HepG2 (cell line): Measurements from ENCODE around the gene S1PR5. TPM values are rescaled to one million over a fixed set of nuclear protein-coding genes. Genes with fewer than 3 reads are reported as not detected.

ENCODE experiments used
- AHR ChIP-seq: IDR thresholded peaks from 2 replicates; pipeline ENCODE4 v1.6.1; 2018; ENCODE audit warnings: missing genetic modification reagents, missing compliant biosample characterization
- HNRNPH1 ChIP-seq: fragments of 200-400 bp; formaldehyde crosslinking; optimal IDR thresholded peaks from 2 replicates; pipeline ENCODE3; 2017; ENCODE audit warnings: mild to moderate bottlenecking, low read depth, low read length
- KMT2A ChIP-seq: sonication (generic); formaldehyde crosslinking; IDR thresholded peaks from 2 replicates; pipeline ENCODE4 v1.4.0; 2020; ENCODE audit warnings: missing genetic modification reagents
- ONECUT2 ChIP-seq: sonication (generic); formaldehyde crosslinking; IDR thresholded peaks from 2 replicates; pipeline ENCODE4 v1.4.0; 2020; ENCODE audit warnings: missing genetic modification reagents
- ZKSCAN1 ChIP-seq: fragments of 150-350 bp; IDR thresholded peaks from 2 replicates; pipeline ENCODE4 v1.6.1; 2014; ENCODE audit warnings: low read length
- ZNF775 ChIP-seq: sonication (generic); formaldehyde crosslinking; IDR thresholded peaks from 2 replicates; pipeline ENCODE4 v1.4.0; 2020; ENCODE audit warnings: missing genetic modification reagents, mild to moderate bottlenecking, moderate library complexity, borderline replicate concordance
- polyA plus RNA-seq, 8 experiments: library from polyadenylated mRNA; depleted of rRNA in 3 of 8; stranded (reverse) in 7 of 8; unstranded in 1 of 8; fragments of >200 nt; fragmentation: Illumina TruSeq in 4 of 8; extraction: Trizol in 4 of 8; gene quantifications; 2 replicates each; pipeline versions ENCODE4 v1.2.1 to v1.2.3, GENCODE V29; 2011 to 2016; ENCODE audit warnings: low read depth in 4 of 8, missing spikeins in 1 of 8, mixed read lengths in 1 of 8; ENCODE audit not compliant: insufficient read depth in 1 of 8
- total RNA-seq, 5 experiments: library from RNA; depleted of rRNA; stranded (reverse); fragments of >200 nt; fragmentation: Illumina TruSeq; extraction: Trizol; gene quantifications; 2 replicates each; pipeline ENCODE4 v1.2.3, GENCODE V29; 2016; ENCODE audit warnings: low read depth in 1 of 5
- TF ChIP-seq, protein P1 (sequence below): sonication (generic); formaldehyde crosslinking; IDR thresholded peaks from 2 replicates; pipeline ENCODE4 v1.4.0; 2020; ENCODE audit warnings: missing genetic modification reagents, mild to moderate bottlenecking, borderline replicate concordance
- TF ChIP-seq, protein P2 (sequence below): sonication (generic); formaldehyde crosslinking; IDR thresholded peaks from 2 replicates; pipeline ENCODE4 v1.4.0; 2020; ENCODE audit warnings: missing genetic modification reagents, borderline replicate concordance
- TF ChIP-seq, protein P3 (sequence below), 2 experiments: sonication (generic) in 1 of 2; formaldehyde crosslinking in 1 of 2; IDR thresholded peaks; 2 replicates each; pipeline versions ENCODE4 v1.6.1 to v1.9.0; 2014 to 2022; ENCODE audit warnings: antibody characterized with exemption in 1 of 2, borderline replicate concordance in 1 of 2, inconsistent platforms in 1 of 2, low read depth in 1 of 2, missing genetic modification reagents in 1 of 2
- TF ChIP-seq, protein P4 (sequence below): sonication (generic); formaldehyde crosslinking; IDR thresholded peaks from 2 replicates; pipeline ENCODE4 v1.4.0; 2020; ENCODE audit warnings: missing genetic modification reagents
- TF ChIP-seq, protein P5 (sequence below): sonication (generic); formaldehyde crosslinking; IDR thresholded peaks from 2 replicates; pipeline ENCODE4 v1.4.0; 2020; ENCODE audit warnings: mild to moderate bottlenecking, low read depth, missing genetic modification reagents
- TF ChIP-seq, protein P6 (sequence below): sonication (generic); formaldehyde crosslinking; IDR thresholded peaks from 2 replicates; pipeline ENCODE4 v1.8.1; 2023; ENCODE audit warnings: mild to moderate bottlenecking, inconsistent platforms, moderate library complexity, missing genetic modification reagents, borderline replicate concordance

The S1PR5 gene
- total and polyA plus RNA-seq, 2 of the 13 experiments (the other 11 are each of a cell fraction or from before 2014, with no cell fraction given) = 0.04 TPM; not detected in 1

DNA sequence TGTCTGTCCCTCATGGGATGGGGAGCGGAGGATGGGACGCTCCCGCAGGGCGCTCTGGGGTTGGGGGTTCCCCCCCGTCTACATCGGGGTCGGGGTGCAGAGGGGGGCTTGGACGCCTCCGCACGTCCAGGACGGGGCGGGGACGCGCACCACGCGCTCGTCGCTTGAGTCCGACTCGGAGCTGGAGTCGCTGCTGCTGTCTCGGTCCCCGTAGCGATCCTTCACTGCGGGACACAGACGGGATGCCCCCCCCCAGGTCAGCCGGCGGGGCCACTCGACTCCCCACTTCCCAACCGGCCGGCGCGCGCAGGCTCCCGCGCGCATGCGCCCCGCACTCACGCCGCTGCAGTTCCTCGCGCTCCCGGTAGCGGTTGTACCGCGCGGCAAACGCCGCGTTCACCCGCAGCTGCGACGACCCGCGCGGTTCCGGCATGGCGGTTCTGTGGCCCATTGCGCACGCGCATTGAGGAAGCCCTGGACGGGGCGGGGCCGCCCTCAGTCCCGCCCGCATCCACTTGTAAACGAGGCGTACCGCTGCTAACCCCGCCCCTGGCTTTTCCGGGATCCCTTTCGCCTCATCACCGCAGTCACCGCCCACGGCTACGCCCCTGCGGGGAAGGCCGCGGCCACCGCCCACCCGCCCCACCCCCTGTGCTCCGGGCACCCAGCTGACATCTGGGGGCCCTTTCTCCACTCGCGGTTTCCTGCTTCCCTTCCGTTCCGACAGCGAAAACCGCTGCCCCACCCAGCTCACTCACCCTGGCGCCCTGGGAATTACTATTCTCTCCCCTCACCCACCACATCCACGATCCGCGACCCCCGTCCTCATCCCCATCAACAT is 48.5 kb upstream of the S1PR5 start, which contains the start of gene KRI1 (continued):
- TF ChIP-seq HNRNPH1 (no peak), KMT2A (CRISPR knock-in tag) (peak; percentile 81; the same call in 1 of the 2 replicates), ZKSCAN1 (no peak), AHR (CRISPR knock-in tag) (peak; percentile 86; the same call in 1 of the 2 replicates), ONECUT2 (no peak; the same call in none of the 2 replicates), ZNF775 (CRISPR knock-in tag) (no peak)
- TF ChIP-seq, protein P1, sequence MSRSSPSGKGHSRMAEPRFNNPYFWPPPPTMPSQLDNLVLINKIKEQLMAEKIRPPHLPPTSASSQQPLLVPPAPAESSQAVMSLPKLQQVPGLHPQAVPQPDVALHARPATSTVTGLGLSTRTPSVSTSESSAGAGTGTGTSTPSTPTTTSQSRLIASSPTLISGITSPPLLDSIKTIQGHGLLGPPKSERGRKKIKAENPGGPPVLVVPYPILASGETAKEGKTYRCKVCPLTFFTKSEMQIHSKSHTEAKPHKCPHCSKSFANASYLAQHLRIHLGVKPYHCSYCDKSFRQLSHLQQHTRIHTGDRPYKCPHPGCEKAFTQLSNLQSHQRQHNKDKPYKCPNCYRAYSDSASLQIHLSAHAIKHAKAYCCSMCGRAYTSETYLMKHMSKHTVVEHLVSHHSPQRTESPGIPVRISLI = 0 out of 2 replicates have a peak, but pooled peaks have one; percentile 42
- TF ChIP-seq, protein P2, sequence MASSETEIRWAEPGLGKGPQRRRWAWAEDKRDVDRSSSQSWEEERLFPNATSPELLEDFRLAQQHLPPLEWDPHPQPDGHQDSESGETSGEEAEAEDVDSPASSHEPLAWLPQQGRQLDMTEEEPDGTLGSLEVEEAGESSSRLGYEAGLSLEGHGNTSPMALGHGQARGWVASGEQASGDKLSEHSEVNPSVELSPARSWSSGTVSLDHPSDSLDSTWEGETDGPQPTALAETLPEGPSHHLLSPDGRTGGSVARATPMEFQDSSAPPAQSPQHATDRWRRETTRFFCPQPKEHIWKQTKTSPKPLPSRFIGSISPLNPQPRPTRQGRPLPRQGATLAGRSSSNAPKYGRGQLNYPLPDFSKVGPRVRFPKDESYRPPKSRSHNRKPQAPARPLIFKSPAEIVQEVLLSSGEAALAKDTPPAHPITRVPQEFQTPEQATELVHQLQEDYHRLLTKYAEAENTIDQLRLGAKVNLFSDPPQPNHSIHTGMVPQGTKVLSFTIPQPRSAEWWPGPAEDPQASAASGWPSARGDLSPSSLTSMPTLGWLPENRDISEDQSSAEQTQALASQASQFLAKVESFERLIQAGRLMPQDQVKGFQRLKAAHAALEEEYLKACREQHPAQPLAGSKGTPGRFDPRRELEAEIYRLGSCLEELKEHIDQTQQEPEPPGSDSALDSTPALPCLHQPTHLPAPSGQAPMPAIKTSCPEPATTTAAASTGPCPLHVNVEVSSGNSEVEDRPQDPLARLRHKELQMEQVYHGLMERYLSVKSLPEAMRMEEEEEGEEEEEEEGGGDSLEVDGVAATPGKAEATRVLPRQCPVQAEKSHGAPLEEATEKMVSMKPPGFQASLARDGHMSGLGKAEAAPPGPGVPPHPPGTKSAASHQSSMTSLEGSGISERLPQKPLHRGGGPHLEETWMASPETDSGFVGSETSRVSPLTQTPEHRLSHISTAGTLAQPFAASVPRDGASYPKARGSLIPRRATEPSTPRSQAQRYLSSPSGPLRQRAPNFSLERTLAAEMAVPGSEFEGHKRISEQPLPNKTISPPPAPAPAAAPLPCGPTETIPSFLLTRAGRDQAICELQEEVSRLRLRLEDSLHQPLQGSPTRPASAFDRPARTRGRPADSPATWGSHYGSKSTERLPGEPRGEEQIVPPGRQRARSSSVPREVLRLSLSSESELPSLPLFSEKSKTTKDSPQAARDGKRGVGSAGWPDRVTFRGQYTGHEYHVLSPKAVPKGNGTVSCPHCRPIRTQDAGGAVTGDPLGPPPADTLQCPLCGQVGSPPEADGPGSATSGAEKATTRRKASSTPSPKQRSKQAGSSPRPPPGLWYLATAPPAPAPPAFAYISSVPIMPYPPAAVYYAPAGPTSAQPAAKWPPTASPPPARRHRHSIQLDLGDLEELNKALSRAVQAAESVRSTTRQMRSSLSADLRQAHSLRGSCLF (CRISPR knock-in tag) = no peak
- TF ChIP-seq, protein P3, sequence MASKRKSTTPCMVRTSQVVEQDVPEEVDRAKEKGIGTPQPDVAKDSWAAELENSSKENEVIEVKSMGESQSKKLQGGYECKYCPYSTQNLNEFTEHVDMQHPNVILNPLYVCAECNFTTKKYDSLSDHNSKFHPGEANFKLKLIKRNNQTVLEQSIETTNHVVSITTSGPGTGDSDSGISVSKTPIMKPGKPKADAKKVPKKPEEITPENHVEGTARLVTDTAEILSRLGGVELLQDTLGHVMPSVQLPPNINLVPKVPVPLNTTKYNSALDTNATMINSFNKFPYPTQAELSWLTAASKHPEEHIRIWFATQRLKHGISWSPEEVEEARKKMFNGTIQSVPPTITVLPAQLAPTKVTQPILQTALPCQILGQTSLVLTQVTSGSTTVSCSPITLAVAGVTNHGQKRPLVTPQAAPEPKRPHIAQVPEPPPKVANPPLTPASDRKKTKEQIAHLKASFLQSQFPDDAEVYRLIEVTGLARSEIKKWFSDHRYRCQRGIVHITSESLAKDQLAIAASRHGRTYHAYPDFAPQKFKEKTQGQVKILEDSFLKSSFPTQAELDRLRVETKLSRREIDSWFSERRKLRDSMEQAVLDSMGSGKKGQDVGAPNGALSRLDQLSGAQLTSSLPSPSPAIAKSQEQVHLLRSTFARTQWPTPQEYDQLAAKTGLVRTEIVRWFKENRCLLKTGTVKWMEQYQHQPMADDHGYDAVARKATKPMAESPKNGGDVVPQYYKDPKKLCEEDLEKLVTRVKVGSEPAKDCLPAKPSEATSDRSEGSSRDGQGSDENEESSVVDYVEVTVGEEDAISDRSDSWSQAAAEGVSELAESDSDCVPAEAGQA (IDR thresholded peaks at IDR 0.05; ENCODE audit: low read depth) = peak; percentile 70
- TF ChIP-seq, protein P3 (CRISPR knock-in tag; IDR thresholded peaks at IDR 0.05; ENCODE audit: borderline replicate concordance) = peak; percentile 77; the same call in 1 of the 2 replicates
- TF ChIP-seq, protein P4, sequence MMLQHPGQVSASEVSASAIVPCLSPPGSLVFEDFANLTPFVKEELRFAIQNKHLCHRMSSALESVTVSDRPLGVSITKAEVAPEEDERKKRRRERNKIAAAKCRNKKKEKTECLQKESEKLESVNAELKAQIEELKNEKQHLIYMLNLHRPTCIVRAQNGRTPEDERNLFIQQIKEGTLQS (CRISPR knock-in tag) = peak; percentile 47; the same call in 1 of the 2 replicates
- TF ChIP-seq, protein P5, sequence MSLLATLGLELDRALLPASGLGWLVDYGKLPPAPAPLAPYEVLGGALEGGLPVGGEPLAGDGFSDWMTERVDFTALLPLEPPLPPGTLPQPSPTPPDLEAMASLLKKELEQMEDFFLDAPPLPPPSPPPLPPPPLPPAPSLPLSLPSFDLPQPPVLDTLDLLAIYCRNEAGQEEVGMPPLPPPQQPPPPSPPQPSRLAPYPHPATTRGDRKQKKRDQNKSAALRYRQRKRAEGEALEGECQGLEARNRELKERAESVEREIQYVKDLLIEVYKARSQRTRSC = peak; percentile 89; the same call in 1 of the 2 replicates
- TF ChIP-seq, protein P6, sequence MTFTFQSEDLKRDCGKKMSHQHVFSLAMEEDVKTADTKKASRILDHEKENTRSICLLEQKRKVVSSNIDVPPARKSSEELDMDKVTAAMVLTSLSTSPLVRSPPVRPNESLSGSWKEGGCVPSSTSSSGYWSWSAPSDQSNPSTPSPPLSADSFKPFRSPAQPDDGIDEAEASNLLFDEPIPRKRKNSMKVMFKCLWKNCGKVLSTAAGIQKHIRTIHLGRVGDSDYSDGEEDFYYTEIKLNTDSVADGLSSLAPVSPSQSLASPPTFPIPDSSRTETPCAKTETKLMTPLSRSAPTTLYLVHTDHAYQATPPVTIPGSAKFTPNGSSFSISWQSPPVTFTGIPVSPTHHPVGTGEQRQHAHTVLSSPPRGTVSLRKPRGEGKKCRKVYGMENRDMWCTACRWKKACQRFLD (CRISPR knock-in tag) = peak; percentile 46; the same call in 1 of the 2 replicates
